ENCODE data around the gene ITGA7. TPM values are rescaled to one million over a fixed set of nuclear protein-coding genes. Genes with fewer than 3 reads are reported as not detected.
A peak's percentile ranks its signal among the peaks of the same experiment; 100 is the strongest.

Gene ITGA7
- polyA plus RNA-seq, 1 of the 3 experiments (the other 2 are of a cell fraction), result 19.7 TPM

GRCh38 chr12:55715833-55716581 lies 8.3 kb upstream of the ITGA7 start, which contains the start of gene BLOC1S1 (continued):
- TF ChIP-seq NRF1 (IDR thresholded peaks at IDR 0.05; ENCODE audit: low read depth, low read length) (no peak), TEAD4 (IDR thresholded peaks at IDR 0.05; ENCODE audit: borderline replicate concordance, insufficient read depth) (no peak), FOXM1 (IDR thresholded peaks at IDR 0.05; ENCODE audit: low read depth) (0 out of 2 replicates have a peak, but pooled peaks have one; percentile 52), RFX5 (IDR thresholded peaks at IDR 0.05; ENCODE audit: low read length) (no peak), YY1 (IDR thresholded peaks at IDR 0.05; ENCODE audit: low read depth) (peak; percentile 20; the same call in 1 of the 2 replicates), FOSL2 (IDR thresholded peaks at IDR 0.05; ENCODE audit: borderline replicate concordance, low read depth) (no peak), EZH2phosphoT487 (IDR thresholded peaks at IDR 0.05; ENCODE audit: borderline replicate concordance, low read depth) (no peak), JUND (IDR thresholded peaks at IDR 0.05) (no peak), EP300 (IDR thresholded peaks at IDR 0.05; ENCODE audit: borderline replicate concordance in 1 of 2, low read depth in 1 of 2, low read length in 1 of 2) (peak in 1 of 2 experiments; percentile 56; a peak in 1 of 4 replicates), SIN3A (IDR thresholded peaks at IDR 0.05; ENCODE audit: borderline replicate concordance, low read depth, low read length) (peak; percentile 94), MAX (IDR thresholded peaks at IDR 0.05; ENCODE audit: low read depth) (peak; percentile 90), RXRA (IDR thresholded peaks at IDR 0.05; ENCODE audit: borderline replicate concordance, low read depth) (no peak), GATA2 (CRISPR knock-in tag; IDR thresholded peaks at IDR 0.05) (no peak), CHD2 (IDR thresholded peaks at IDR 0.05; ENCODE audit: low read length, partially characterized antibody) (peak; percentile 87), NFIC (IDR thresholded peaks at IDR 0.05; ENCODE audit: borderline replicate concordance) (peak; percentile 54)
- TF ChIP-seq, protein P1, sequence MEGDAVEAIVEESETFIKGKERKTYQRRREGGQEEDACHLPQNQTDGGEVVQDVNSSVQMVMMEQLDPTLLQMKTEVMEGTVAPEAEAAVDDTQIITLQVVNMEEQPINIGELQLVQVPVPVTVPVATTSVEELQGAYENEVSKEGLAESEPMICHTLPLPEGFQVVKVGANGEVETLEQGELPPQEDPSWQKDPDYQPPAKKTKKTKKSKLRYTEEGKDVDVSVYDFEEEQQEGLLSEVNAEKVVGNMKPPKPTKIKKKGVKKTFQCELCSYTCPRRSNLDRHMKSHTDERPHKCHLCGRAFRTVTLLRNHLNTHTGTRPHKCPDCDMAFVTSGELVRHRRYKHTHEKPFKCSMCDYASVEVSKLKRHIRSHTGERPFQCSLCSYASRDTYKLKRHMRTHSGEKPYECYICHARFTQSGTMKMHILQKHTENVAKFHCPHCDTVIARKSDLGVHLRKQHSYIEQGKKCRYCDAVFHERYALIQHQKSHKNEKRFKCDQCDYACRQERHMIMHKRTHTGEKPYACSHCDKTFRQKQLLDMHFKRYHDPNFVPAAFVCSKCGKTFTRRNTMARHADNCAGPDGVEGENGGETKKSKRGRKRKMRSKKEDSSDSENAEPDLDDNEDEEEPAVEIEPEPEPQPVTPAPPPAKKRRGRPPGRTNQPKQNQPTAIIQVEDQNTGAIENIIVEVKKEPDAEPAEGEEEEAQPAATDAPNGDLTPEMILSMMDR (IDR thresholded peaks at IDR 0.05), result 0 out of 2 replicates have a peak, but pooled peaks have one; percentile 9
- TF ChIP-seq, protein P2, sequence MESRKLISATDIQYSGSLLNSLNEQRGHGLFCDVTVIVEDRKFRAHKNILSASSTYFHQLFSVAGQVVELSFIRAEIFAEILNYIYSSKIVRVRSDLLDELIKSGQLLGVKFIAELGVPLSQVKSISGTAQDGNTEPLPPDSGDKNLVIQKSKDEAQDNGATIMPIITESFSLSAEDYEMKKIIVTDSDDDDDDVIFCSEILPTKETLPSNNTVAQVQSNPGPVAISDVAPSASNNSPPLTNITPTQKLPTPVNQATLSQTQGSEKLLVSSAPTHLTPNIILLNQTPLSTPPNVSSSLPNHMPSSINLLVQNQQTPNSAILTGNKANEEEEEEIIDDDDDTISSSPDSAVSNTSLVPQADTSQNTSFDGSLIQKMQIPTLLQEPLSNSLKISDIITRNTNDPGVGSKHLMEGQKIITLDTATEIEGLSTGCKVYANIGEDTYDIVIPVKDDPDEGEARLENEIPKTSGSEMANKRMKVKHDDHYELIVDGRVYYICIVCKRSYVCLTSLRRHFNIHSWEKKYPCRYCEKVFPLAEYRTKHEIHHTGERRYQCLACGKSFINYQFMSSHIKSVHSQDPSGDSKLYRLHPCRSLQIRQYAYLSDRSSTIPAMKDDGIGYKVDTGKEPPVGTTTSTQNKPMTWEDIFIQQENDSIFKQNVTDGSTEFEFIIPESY (IDR thresholded peaks at IDR 0.05; ENCODE audit: borderline replicate concordance, low read depth), result no peak
- TF ChIP-seq, protein P3, sequence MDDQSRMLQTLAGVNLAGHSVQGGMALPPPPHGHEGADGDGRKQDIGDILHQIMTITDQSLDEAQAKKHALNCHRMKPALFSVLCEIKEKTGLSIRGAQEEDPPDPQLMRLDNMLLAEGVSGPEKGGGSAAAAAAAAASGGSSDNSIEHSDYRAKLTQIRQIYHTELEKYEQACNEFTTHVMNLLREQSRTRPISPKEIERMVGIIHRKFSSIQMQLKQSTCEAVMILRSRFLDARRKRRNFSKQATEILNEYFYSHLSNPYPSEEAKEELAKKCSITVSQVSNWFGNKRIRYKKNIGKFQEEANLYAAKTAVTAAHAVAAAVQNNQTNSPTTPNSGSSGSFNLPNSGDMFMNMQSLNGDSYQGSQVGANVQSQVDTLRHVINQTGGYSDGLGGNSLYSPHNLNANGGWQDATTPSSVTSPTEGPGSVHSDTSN (IDR thresholded peaks at IDR 0.05), result 0 out of 2 replicates have a peak, but pooled peaks have one; percentile 16
- TF ChIP-seq, protein P4, sequence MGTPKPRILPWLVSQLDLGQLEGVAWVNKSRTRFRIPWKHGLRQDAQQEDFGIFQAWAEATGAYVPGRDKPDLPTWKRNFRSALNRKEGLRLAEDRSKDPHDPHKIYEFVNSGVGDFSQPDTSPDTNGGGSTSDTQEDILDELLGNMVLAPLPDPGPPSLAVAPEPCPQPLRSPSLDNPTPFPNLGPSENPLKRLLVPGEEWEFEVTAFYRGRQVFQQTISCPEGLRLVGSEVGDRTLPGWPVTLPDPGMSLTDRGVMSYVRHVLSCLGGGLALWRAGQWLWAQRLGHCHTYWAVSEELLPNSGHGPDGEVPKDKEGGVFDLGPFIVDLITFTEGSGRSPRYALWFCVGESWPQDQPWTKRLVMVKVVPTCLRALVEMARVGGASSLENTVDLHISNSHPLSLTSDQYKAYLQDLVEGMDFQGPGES (IDR thresholded peaks at IDR 0.05; ENCODE audit: low read depth, low read length), result no peak

Data from SK-N-SH (cell line).